ENCODE results near the gene HTR1E. TPM values are rescaled to one million over a fixed set of nuclear protein-coding genes. Genes with fewer than 3 reads are reported as not detected.

HTR1E gene
- total and polyA plus RNA-seq, 10 of the 15 experiments (the other 5 are each of a cell fraction or from before 2014, with no cell fraction given) = not detected

- H3K4me2 ChIP-seq (ENCODE audit: control insufficient read depth, insufficient read depth) = no peak overlapping the region
- ATAC-seq (no peak), FAIRE-seq (no peak), DNase-seq (ENCODE audit: low read depth, low spot score) (no peak)
- H3K27me3 ChIP-seq (replicated peaks in 1 of 2; ENCODE audit: control insufficient read depth in 2 of 2, insufficient read depth in 2 of 2, low read length in 1 of 2) = no peaks in the 10 kb centered on the region
- no peak overlapping the region for H2AFZ ChIP-seq (ENCODE audit: control insufficient read depth, low read depth, low read length)
- no peaks in the 10 kb centered on the region for H3K4me1 ChIP-seq (ENCODE audit: control insufficient read depth, insufficient read depth, low read length)
- ChIA-PET SMC1A (ENCODE audit: uncharacterized antibody, unreplicated experiment) (no interaction called here), RAD21 (ENCODE audit: unreplicated experiment) (no interaction called here), POLR2A (no interaction called here), CTCF (interaction anchor here (0.6 kb wide), 1 partner anchor 14 kb away, joined by 3 read pairs; no protein-coding TSS in a partner anchor)
- in situ Hi-C loops (cut with MboI) (no loop called here), intact Hi-C loops (cut with micrococcal nuclease; ENCODE audit: unreplicated experiment) (no loop called here)
- no peak overlapping the region for H3K27ac ChIP-seq (ENCODE audit: control insufficient read depth, insufficient read depth)
- H3K9ac ChIP-seq (ENCODE audit: control insufficient read depth, insufficient read depth, low read length) = no peak overlapping the region
- H3K9me3 ChIP-seq (replicated peaks; ENCODE audit: control insufficient read depth, insufficient read depth, low read length) = no peaks in the 10 kb centered on the region
- no peak overlapping the region for H3K4me3 ChIP-seq
- no peaks in the 10 kb centered on the region for H3K36me3 ChIP-seq (ENCODE audit: control insufficient read depth in 2 of 2, insufficient read depth in 2 of 2, low read length in 1 of 2)
- BruUV-seq (replicated peaks) = no TSS peak
- no peaks in the 10 kb centered on the region for H4K20me1 ChIP-seq (ENCODE audit: control insufficient read depth, insufficient read depth)
- no peak for TF ChIP-seq RFX5 (IDR thresholded peaks at IDR 0.05; ENCODE audit: low read depth, low read length)
- no peak for TF ChIP-seq KDM1A (IDR thresholded peaks at IDR 0.05; ENCODE audit: borderline replicate concordance)
- no peak for TF ChIP-seq BRCA1 (IDR thresholded peaks at IDR 0.05; ENCODE audit: low read depth, low read length)
- TF ChIP-seq, protein P1, sequence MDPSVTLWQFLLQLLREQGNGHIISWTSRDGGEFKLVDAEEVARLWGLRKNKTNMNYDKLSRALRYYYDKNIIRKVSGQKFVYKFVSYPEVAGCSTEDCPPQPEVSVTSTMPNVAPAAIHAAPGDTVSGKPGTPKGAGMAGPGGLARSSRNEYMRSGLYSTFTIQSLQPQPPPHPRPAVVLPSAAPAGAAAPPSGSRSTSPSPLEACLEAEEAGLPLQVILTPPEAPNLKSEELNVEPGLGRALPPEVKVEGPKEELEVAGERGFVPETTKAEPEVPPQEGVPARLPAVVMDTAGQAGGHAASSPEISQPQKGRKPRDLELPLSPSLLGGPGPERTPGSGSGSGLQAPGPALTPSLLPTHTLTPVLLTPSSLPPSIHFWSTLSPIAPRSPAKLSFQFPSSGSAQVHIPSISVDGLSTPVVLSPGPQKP (IDR thresholded peaks at IDR 0.05; ENCODE audit: low read depth, low read length) = no peak
- TF ChIP-seq, protein P2, sequence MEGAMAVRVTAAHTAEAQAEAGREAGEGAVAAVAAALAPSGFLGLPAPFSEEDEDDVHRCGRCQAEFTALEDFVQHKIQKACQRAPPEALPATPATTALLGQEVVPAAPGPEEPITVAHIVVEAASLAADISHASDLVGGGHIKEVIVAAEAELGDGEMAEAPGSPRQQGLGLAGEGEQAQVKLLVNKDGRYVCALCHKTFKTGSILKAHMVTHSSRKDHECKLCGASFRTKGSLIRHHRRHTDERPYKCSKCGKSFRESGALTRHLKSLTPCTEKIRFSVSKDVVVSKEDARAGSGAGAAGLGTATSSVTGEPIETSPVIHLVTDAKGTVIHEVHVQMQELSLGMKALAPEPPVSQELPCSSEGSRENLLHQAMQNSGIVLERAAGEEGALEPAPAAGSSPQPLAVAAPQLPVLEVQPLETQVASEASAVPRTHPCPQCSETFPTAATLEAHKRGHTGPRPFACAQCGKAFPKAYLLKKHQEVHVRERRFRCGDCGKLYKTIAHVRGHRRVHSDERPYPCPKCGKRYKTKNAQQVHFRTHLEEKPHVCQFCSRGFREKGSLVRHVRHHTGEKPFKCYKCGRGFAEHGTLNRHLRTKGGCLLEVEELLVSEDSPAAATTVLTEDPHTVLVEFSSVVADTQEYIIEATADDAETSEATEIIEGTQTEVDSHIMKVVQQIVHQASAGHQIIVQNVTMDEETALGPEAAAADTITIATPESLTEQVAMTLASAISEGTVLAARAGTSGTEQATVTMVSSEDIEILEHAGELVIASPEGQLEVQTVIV (IDR thresholded peaks at IDR 0.05; ENCODE audit: borderline replicate concordance, partially characterized antibody) = no peak
- TF ChIP-seq RAD51 (IDR thresholded peaks at IDR 0.05) = no peak
- TF ChIP-seq E2F8 (IDR thresholded peaks at IDR 0.05; ENCODE audit: low read depth, partially characterized antibody) = no peak
- TF ChIP-seq, protein P3, sequence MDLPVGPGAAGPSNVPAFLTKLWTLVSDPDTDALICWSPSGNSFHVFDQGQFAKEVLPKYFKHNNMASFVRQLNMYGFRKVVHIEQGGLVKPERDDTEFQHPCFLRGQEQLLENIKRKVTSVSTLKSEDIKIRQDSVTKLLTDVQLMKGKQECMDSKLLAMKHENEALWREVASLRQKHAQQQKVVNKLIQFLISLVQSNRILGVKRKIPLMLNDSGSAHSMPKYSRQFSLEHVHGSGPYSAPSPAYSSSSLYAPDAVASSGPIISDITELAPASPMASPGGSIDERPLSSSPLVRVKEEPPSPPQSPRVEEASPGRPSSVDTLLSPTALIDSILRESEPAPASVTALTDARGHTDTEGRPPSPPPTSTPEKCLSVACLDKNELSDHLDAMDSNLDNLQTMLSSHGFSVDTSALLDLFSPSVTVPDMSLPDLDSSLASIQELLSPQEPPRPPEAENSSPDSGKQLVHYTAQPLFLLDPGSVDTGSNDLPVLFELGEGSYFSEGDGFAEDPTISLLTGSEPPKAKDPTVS (IDR thresholded peaks at IDR 0.05; ENCODE audit: low read depth, low read length) = no peak
- no peak for TF ChIP-seq HCFC1 (IDR thresholded peaks at IDR 0.05; ENCODE audit: low read length)
- no peaks in the 10 kb centered on the region for H3K79me2 ChIP-seq (ENCODE audit: control insufficient read depth, insufficient read depth, low read length)
- 53% methylated on average over 2 of the region's 2 CpGs for WGBS (ENCODE audit: insufficient coverage, insufficient replicate concordance, low lambda C conversion rate, missing lambda C conversion rate)
Measured at GRCh38 chr6:86959656-86960055, 22.3 kb downstream of the HTR1E start.

All from GM12878 (cell line).